D721Med (cell line): Measurements from ENCODE around the gene CASP8AP2.

Experiments
- DNase-seq: peaks from one replicate; pipeline ENCODE4 v3.0.0; 2011; ENCODE audit warnings: low spot score; ENCODE audit not compliant: insufficient read length
- FAIRE-seq: peaks from 2 replicates; lab custom pipeline; 2011; peaks lifted over from hg19 to GRCh38; lab: Jason Lieb, UNC
- CTCF ChIP-seq: IDR thresholded peaks from 2 replicates; pipeline ENCODE4 v1.5.1; 2012; ENCODE audit warnings: mild to moderate bottlenecking, control low read depth; ENCODE audit not compliant: insufficient read depth; ENCODE audit errors: missing control alignments

The CASP8AP2 gene

DNA sequence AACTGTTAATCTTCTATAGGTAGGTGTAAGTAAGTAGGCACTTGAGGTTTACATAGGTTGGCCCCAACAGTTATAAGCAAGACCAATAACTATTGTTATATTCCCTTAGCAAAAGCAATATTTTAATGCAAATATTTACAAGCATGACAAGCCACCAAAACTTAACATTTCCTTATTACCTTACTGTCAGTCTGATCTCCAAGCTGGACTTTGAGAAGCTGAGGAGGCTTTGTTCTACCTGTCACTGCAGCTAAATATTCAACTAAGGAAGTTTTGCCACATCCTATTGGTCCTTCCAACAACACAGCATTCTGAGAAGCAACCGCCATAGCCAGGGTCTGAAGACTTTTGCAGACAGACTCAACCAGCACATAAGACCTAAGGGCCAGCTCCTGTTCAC is 39.7 kb upstream of the CASP8AP2 start:
- no peak for FAIRE-seq
- TF ChIP-seq CTCF, result no peak

DNA sequence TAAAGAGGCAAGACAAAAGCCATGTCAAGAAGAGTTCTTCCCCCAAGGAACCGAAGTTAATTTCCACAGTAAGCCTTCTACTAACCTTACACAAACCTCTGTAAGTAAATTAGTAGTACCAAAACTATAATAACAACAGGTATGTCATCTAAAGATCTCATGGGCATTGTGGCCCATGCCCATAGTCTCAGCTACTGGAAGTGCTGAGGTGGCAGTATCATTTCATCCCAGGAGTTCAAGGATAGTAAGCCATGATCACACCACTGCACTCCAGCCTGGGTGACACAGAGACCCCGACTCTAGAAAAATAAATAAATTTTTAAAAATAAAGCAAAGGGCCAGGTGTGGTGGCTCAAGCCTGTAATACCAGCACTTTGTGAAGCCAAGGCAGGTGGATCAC is 39.3 kb upstream of the CASP8AP2 start:
- TF ChIP-seq CTCF, result no peak
- DNase-seq (no peak), FAIRE-seq (no peak)

More for the DNA sequence above, 39.7 kb upstream of the CASP8AP2 start:
- DNase-seq, result no peak

- DNase-seq, result peak; percentile 33
- FAIRE-seq, result no peak
These were observed 36.8 kb upstream of the CASP8AP2 start for GRCh38 chr6:89792881-89793280.

DNA sequence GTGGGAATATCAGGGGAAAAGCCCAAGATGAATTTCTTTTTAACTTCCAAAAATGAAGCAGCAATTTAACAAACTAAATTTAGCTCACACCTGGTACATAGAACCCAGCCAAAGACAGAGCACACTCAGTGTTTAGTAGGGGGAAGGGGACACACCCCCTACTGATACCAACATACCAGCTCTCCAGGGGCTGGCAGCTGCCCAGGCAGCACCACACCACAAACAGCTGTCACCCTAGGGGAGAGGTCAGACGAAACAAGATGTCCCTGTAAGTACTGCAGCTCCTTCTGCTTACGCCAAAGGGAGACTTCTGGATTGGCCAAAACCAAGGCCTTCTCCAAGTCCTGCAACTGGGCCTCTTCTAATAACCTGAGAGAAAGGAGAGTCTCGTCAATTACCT is 36.1 kb upstream of the CASP8AP2 start:
- FAIRE-seq (no peak), DNase-seq (no peak)
- no peak for TF ChIP-seq CTCF

More at GRCh38 chr6:89792881-89793280, 36.8 kb upstream of the CASP8AP2 start:
- TF ChIP-seq CTCF, result peak; percentile 44

DNA sequence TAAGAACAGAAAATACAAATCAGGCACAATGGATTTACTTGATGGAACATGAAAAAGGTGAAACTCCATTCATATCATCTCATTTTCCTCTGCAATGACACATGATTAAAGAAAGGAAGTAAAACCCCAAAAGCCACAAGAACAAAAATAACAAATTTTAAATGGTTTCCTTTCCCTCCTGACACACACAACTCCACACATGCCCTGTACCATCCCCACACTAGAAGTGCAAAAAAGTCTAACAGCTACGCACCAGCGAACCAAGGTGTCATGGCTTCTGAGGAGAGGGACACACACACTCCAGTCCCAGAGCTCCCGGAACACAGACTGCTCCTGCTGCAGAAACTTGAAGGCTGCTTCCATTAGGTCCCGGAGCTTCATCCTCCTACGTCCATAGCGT is 35.4 kb upstream of the CASP8AP2 start:
- FAIRE-seq, result no peak
- TF ChIP-seq CTCF, result no peak
- DNase-seq, result no peak

DNA sequence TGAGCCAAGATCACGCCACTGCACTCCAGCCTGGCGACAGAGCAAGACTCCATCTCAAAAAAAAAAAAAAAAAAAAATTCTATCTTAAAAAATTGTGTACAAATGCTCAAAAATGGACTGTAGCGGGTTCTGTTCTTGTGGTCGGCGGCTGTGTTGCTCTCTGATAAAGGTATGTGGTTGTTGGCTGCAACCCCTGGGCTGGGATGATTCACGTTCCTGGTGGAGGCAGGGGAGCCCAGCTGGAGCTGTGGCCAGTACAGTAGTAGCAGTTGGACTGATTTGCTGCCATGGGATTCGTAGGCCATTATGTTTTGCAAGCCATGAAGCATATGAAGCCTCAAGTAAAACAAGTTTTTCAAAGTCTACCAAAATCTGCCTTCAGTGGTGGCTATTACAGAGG is 32.4 kb upstream of the CASP8AP2 start:
- FAIRE-seq (no peak), DNase-seq (no peak)
- TF ChIP-seq CTCF, result no peak

DNA sequence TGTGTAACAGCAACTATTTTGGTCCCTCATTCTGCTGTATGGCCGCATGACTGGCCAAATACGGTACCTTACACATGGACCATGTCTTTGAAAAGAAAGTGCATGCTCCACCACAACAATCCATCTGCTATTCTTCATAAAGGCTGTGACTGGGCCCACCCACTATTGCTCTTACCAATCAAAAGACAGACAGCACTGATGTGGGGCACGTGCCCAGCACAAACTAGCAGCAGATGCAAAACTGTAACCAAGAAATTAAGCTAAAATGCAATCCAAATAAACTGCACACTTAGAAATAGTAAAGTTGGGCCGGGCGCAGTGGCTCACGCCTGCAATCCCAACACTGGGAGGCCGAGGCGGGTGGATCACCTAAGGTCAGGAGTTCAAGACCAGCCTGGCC is 30.6 kb upstream of the CASP8AP2 start:
- TF ChIP-seq CTCF, result no peak
- DNase-seq (no peak), FAIRE-seq (no peak)
